Karpas-422 (cell line): ENCODE measurements around the gene ZNF536. TPM values are rescaled to one million over a fixed set of nuclear protein-coding genes. Genes with fewer than 3 reads are reported as not detected.

Source experiments
- DNase-seq: peaks from one replicate; pipeline ENCODE4 v3.0.0-alpha.2; 2015
- H2AFZ ChIP-seq: fragments of 200-600 bp; sonication (generic); 2 replicates; pipeline ENCODE4 v1.6.1; 2014; ENCODE audit warnings: antibody characterized with exemption, low read length, mixed read lengths
- H3K27ac ChIP-seq: fragments of 200-600 bp; sonication (generic); 2 replicates; pipeline ENCODE4 v1.5.1; 2014; ENCODE audit warnings: mild to moderate bottlenecking, low read length, moderate library complexity
- H3K27me3 ChIP-seq: fragments of 200-600 bp; sonication (generic); 2 replicates; pipeline ENCODE4 v1.6.1; 2014; ENCODE audit warnings: low read length, mixed read lengths
- H3K36me3 ChIP-seq: fragments of 200-600 bp; sonication (generic); 2 replicates; pipeline ENCODE4 v1.6.1; 2014; ENCODE audit warnings: low read length, mixed read lengths; ENCODE audit not compliant: insufficient read depth
- H3K4me1 ChIP-seq: fragments of 200-600 bp; sonication (generic); 2 replicates; pipeline ENCODE4 v1.6.1; 2014; ENCODE audit warnings: mild to moderate bottlenecking, low read length, mixed read lengths
- H3K4me2 ChIP-seq: fragments of 200-600 bp; sonication (generic); 2 replicates; pipeline ENCODE4 v1.6.1; 2014; ENCODE audit warnings: low read length, low read depth, mild to moderate bottlenecking; ENCODE audit not compliant: poor library complexity, severe bottlenecking
- H3K4me3 ChIP-seq: fragments of 200-600 bp; sonication (generic); 2 replicates; pipeline ENCODE4 v1.5.1; 2014; ENCODE audit warnings: mild to moderate bottlenecking, antibody characterized with exemption, low read length, mixed read lengths
- H3K79me2 ChIP-seq: fragments of 200-600 bp; sonication (generic); 2 replicates; pipeline ENCODE4 v1.6.1; 2014; ENCODE audit warnings: mild to moderate bottlenecking, low read length, mixed read lengths
- H3K9ac ChIP-seq: fragments of 200-600 bp; sonication (generic); 2 replicates; pipeline ENCODE4 v1.6.0; 2014; ENCODE audit warnings: low read length
- H3K9me2 ChIP-seq: fragments of 200-600 bp; sonication (generic), shearing (Covaris generic); replicated peaks from 2 replicates; pipeline ENCODE4 v1.6.0; 2014; ENCODE audit warnings: mild to moderate bottlenecking, low read length, moderate library complexity; ENCODE audit not compliant: insufficient read depth
- H3K9me3 ChIP-seq: fragments of 300-700, 200-600 bp; sonication (generic); 2 replicates; pipeline ENCODE4 v1.6.1; 2014; ENCODE audit warnings: low read length, mixed read lengths
- H4K20me1 ChIP-seq: fragments of 200-600 bp; sonication (generic); 2 replicates; pipeline ENCODE4 v1.6.1; 2014; ENCODE audit warnings: mild to moderate bottlenecking, antibody characterized with exemption, low read length, low read depth; ENCODE audit not compliant: insufficient read depth
- total RNA-seq: library from RNA; depleted of rRNA; stranded (reverse); fragments of >200 nt; shearing (Covaris generic); gene quantifications from 2 replicates; pipeline ENCODE4 v1.2.3, GENCODE V29; 2014; ENCODE audit warnings: low replicate concordance

The ZNF536 gene
- total RNA-seq, 1 experiment from 2014 or later: 7.0 TPM

DNA sequence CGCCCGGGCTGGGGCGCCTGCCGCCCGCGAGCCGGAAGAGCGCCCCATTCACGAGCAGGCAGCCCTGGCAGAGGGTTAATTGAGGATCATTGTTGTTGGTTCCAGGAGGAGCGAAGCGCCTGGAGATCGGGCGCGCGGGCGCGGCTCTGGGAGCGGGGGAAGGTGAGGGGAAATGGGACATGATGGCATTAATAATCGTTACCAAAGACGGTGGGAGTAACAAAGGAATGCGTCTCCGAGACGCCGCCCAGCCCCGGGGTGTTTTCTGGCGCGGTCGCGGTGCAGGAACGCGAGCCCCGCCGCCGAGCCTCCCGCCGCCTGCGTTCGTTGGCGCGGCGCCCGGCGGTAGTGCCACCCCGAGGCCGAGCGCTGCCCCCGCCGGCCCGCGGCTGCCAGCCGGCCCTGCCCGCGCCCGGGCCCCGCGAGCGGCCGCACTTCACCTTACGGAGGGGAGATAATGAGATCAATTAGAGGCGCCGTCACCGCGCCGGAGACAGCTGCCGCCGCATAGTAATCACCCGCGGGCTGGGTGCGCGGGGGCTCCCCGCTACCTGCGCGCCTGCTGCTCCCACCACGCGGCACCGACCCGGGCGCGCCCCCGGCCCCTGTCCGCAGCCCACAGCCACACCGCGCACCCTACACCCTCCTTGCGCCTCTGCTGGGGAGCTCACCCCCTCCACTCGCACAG is 2.8 kb downstream of the ZNF536 start:
- Histone ChIP-seq H3K9me2 (no peaks in the 10 kb centered on the region), H4K20me1 (no peaks in the 10 kb centered on the region), H3K9ac (no peak overlapping the region), H3K27me3 (no peaks in the 10 kb centered on the region), H3K4me2 (no peak overlapping the region), H3K4me3 (no peak overlapping the region), H3K79me2 (no peaks in the 10 kb centered on the region), H3K9me3 (no peaks in the 10 kb centered on the region), H3K4me1 (no peaks in the 10 kb centered on the region), H3K27ac (no peak overlapping the region), H3K36me3 (no peaks in the 10 kb centered on the region), H2AFZ (no peak overlapping the region)
- DNase-seq: no peak

DNA sequence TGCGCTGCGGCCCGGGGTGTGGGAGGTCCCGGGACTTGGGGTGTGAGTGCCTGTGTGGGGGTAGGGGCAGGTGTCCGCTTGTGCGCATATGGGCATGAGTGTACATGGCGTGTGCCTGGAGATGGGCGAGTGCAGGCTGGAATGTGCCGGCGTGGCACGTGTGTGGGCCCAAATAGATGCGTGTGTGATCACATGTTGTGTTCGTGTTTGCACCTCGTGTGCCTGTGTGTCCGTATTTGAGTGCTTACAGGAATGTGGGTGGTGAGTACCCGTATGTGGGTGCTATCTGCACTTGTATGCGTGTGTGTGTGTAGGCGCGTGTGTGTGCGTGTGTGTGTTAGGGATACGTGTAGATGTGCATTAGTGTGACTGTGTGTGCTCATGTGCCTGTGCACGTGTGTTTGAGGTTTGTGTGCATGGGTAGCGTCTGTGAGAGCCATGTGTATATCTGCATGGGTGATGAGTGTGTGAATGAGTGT is 3.4 kb downstream of the ZNF536 start:
- no peaks in the 10 kb centered on the region for H3K9me3 ChIP-seq
- no peaks in the 10 kb centered on the region for H3K36me3 ChIP-seq
- H3K4me1 ChIP-seq: no peaks in the 10 kb centered on the region
- H3K4me3 ChIP-seq: no peak overlapping the region
- no peaks in the 10 kb centered on the region for H3K79me2 ChIP-seq
- no peak overlapping the region for H3K27ac ChIP-seq
- H3K9ac ChIP-seq: no peak overlapping the region
- no peak for DNase-seq
- no peak overlapping the region for H3K4me2 ChIP-seq
- H2AFZ ChIP-seq: no peak overlapping the region
- H3K27me3 ChIP-seq: no peaks in the 10 kb centered on the region
- no peaks in the 10 kb centered on the region for H4K20me1 ChIP-seq
- H3K9me2 ChIP-seq: no peaks in the 10 kb centered on the region

DNA sequence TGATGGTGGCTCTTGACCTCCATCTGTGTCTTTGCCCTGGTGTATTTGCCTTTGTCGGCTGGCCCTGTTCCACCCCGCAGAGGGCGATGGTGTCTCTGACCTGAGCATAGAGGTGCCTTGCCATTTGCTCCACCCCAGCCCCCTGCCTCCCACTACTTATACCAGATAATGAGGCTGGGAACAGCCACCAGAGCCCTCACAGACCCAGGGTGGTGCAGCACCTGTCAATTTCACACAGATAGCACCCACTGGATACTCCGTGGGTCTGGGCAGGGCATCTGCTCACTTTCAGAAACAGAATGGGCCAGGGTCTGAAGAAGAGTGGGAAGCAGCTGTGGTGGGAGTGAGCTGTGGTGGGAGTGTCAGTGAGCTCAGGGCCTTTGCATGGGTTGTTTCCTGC is 4.1 kb downstream of the ZNF536 start:
- Histone ChIP-seq H3K27ac (no peak overlapping the region), H3K79me2 (no peaks in the 10 kb centered on the region), H3K9me2 (no peaks in the 10 kb centered on the region), H3K9ac (no peak overlapping the region), H3K4me1 (peaks cover 3% of the 10 kb centered on the region; the same call in 1 of the 2 replicates), H3K4me2 (no peak overlapping the region), H3K9me3 (no peaks in the 10 kb centered on the region), H3K27me3 (no peaks in the 10 kb centered on the region), H2AFZ (no peak overlapping the region), H3K4me3 (no peak overlapping the region), H3K36me3 (no peaks in the 10 kb centered on the region), H4K20me1 (no peaks in the 10 kb centered on the region)
- no peak for DNase-seq

DNA sequence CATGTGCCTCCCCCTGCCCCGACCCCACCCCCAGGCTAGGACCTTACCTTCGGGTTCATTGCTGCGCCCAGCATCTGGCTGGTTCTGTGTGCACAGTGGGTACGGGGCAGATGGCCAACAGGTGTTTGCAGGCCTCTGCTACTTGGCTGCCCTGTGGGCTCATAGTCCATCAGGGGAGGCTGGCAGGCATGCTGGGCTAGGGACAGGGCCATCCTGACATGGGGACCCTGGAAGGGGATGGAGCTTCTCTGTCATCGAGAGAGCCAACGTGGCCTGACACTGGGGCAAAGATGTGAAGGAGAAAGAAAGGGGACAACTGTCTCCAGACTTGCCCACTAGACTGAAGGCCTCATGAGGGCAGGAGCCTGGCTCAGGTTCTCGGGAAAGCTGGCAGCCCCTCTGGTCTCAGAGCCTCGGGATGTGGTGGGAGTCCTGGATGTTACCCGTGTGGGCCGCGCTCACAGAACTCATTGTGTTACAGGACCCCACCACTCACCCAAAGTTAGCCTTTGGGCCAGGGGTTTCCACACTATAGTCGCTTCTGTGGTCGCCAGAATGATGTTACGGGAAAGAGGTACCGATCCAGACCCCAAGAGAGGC is 4.7 kb downstream of the ZNF536 start:
- no peak overlapping the region for H3K4me2 ChIP-seq
- H3K9ac ChIP-seq: no peak overlapping the region
- no peaks in the 10 kb centered on the region for H3K9me3 ChIP-seq
- no peak for DNase-seq
- no peaks in the 10 kb centered on the region for H3K27me3 ChIP-seq
- H3K27ac ChIP-seq: no peak overlapping the region
- H3K79me2 ChIP-seq: no peaks in the 10 kb centered on the region
- peaks cover 3% of the 10 kb centered on the region; the same call in 1 of the 2 replicates for H3K4me1 ChIP-seq
- H4K20me1 ChIP-seq: no peaks in the 10 kb centered on the region
- H2AFZ ChIP-seq: no peak overlapping the region
- H3K36me3 ChIP-seq: no peaks in the 10 kb centered on the region
- no peaks in the 10 kb centered on the region for H3K9me2 ChIP-seq
- H3K4me3 ChIP-seq: no peak overlapping the region

DNA sequence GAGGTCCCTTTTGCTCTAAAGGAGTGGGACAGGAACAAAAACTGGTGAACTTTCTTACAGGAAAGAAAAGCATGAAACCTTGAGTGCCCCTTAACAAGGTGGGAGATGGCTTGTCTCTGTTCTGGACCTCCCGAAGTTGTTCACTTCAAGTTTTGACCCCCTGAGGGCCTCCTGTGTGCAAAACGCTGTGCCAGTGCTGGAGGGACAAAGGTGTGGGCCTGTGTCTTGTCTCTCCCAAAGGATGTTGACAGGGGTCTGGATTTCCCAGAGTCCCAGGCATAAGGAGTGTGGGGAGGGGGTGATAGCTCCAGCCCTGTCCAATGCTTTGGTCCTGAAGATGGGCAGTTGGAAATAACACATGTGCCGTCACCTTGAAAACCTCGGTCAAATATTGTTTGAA is 6.5 kb downstream of the ZNF536 start:
- Histone ChIP-seq H3K4me1 (peaks cover 3% of the 10 kb centered on the region; the same call in 1 of the 2 replicates), H3K79me2 (no peaks in the 10 kb centered on the region), H2AFZ (no peak overlapping the region), H3K27me3 (no peaks in the 10 kb centered on the region), H3K9ac (no peak overlapping the region), H4K20me1 (no peaks in the 10 kb centered on the region), H3K9me3 (no peaks in the 10 kb centered on the region), H3K27ac (no peak overlapping the region), H3K9me2 (no peaks in the 10 kb centered on the region), H3K36me3 (no peaks in the 10 kb centered on the region), H3K4me3 (no peak overlapping the region), H3K4me2 (no peak overlapping the region)
- DNase-seq: no peak

DNA sequence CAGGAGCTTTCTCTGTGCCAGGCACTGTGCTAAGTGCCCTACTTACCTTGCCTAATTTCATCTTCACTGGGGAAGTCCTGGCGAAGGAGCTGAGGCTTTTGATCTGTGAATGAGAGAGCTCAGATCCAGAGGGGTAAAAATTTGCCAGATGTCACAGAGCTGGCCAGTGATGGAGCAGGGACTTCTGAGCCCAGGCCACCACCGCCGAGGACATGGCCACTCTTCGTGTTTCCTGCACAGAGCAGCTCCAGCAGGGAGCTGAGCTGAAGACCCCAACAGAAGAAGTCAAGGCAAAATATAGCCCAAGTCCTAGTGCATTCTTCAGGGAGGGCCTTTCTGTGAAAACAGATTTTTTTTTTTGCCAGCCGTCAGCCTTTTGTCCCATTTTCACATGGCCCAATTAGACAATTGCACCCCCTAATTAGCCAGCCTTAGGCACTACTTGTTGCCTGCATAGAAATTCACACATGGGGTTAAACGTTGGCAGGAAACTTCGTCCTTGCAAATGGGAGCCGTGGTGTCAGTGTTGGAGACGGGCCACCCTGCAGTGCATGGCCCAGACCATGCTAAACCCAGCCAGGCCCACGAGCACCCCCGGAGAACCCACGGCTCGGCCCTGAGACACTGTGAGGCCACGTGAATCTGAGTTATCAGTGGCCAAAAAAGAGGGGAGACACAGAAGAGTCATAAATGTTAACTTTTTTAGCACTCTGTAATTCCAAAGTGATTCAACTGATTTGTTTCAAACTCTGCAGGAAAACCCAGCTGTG is 7.8 kb downstream of the ZNF536 start:
- Histone ChIP-seq H2AFZ (no peak overlapping the region), H4K20me1 (no peaks in the 10 kb centered on the region), H3K9me3 (no peaks in the 10 kb centered on the region), H3K4me2 (no peak overlapping the region), H3K79me2 (no peaks in the 10 kb centered on the region), H3K4me1 (peaks cover 3% of the 10 kb centered on the region; the same call in 1 of the 2 replicates), H3K4me3 (no peak overlapping the region), H3K36me3 (no peaks in the 10 kb centered on the region), H3K27ac (no peak overlapping the region), H3K9ac (no peak overlapping the region), H3K9me2 (no peaks in the 10 kb centered on the region), H3K27me3 (no peaks in the 10 kb centered on the region)
- no peak for DNase-seq

DNA sequence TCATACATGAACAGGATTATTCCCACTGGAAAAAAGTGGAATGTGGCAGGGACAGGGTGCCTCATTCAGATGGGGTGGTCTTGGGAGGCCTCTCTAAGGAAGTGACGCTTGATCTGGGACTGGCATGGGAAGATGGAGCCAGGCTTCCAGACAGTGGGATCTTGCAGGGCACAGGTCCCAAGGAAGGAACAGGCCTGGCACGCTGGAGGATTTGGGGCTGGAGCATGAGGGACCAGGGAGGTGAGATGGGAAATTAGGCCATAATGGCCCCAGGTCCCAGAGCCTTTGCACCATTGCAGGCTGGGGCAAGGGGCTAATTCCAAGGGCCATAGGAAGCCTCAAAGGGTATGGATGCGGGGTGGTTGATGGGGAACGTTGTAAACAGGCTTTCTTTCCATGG is 9.2 kb downstream of the ZNF536 start:
- no peak for DNase-seq
- Histone ChIP-seq H3K9me3 (no peaks in the 10 kb centered on the region), H3K4me1 (peaks cover 7% of the 10 kb centered on the region), H3K27me3 (no peaks in the 10 kb centered on the region), H3K4me2 (no peak overlapping the region), H3K9ac (no peak overlapping the region), H3K9me2 (no peaks in the 10 kb centered on the region), H2AFZ (no peak overlapping the region), H3K79me2 (no peaks in the 10 kb centered on the region), H3K36me3 (no peaks in the 10 kb centered on the region), H3K4me3 (no peak overlapping the region), H3K27ac (no peak overlapping the region), H4K20me1 (no peaks in the 10 kb centered on the region)

DNA sequence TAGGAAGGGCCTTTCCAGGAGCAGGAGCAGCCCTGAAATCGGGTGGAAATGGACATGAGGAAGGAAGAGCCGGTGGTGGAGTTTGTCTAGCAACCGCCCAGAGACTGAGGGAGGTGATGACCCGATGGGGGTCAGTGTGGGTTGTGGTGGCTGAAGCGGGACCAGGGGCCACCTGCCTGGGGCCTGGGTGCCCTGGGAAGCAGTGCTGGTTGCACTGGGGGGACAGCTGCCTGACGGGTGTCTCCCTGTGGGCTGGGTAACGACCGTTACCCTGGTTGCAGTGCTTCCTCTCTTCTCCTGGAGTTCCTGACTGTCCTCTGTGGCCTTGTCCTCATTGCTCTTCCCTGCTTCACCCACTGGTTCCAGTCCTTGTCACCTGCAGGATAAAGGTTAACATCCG is 13.0 kb downstream of the ZNF536 start:
- H3K36me3 ChIP-seq: no peaks in the 10 kb centered on the region
- no peaks in the 10 kb centered on the region for H3K9me3 ChIP-seq
- no peak overlapping the region for H3K4me3 ChIP-seq
- no peak overlapping the region for H3K27ac ChIP-seq
- no peak overlapping the region for H2AFZ ChIP-seq
- DNase-seq: no peak
- H3K27me3 ChIP-seq: no peaks in the 10 kb centered on the region
- H3K4me2 ChIP-seq: no peak overlapping the region
- H3K79me2 ChIP-seq: no peaks in the 10 kb centered on the region
- no peaks in the 10 kb centered on the region for H3K9me2 ChIP-seq
- H3K4me1 ChIP-seq: peaks cover 20% of the 10 kb centered on the region
- no peak overlapping the region for H3K9ac ChIP-seq
- no peaks in the 10 kb centered on the region for H4K20me1 ChIP-seq
